Cardiac muscle cell (in vitro differentiated cells and primary cell): ENCODE results near the gene HECW1. TPM values are rescaled to one million over a fixed set of nuclear protein-coding genes. Genes with fewer than 3 reads are reported as not detected.

Experiments used
- DNase-seq, 2 donors: peaks; one replicate each; pipeline versions ENCODE4 v3.0.0 to v3.0.0-alpha.2; 2010 to 2017; ENCODE audit warnings: low read depth in 1 of 2, low spot score in 1 of 2
- H3K27ac ChIP-seq: fragments of 200-600 bp; sonication (generic); 2 replicates; pipeline ENCODE4 v1.5.1; 2016
- H3K27me3 ChIP-seq: fragments of 200-600 bp; sonication (generic); 2 replicates; pipeline ENCODE4 v1.6.0; 2016; ENCODE audit warnings: control low read depth
- H3K36me3 ChIP-seq: fragments of 200-600 bp; sonication (generic); 2 replicates; pipeline ENCODE4 v1.5.1; 2016; ENCODE audit warnings: control low read depth
- H3K4me1 ChIP-seq: fragments of 200-600 bp; sonication (generic); 2 replicates; pipeline ENCODE4 v1.8.1; 2017; ENCODE audit warnings: low read depth, mild to moderate bottlenecking, mixed run types
- H3K4me3 ChIP-seq: fragments of 200-600 bp; sonication (generic); 2 replicates; pipeline ENCODE4 v1.5.1; 2016; ENCODE audit warnings: mild to moderate bottlenecking
- H3K9me3 ChIP-seq: fragments of 200-600 bp; sonication (generic); 2 replicates; pipeline ENCODE4 v1.5.1; 2017; ENCODE audit warnings: low read depth, mild to moderate bottlenecking, control low read depth
- polyA plus RNA-seq: library from polyadenylated mRNA; unstranded; fragments of >200 nt; fragmentation: Nextera tagmentation; extraction: Ambion mirVana; gene quantifications from 2 replicates; pipeline ENCODE4 v1.2.1, GENCODE V29; 2016
- total RNA-seq: library from RNA; depleted of rRNA; stranded (reverse); fragments of >200 nt; gene quantifications from 2 replicates; pipeline ENCODE4 v1.2.3, GENCODE V29; 2016
- TF ChIP-seq, protein P1 (sequence below): IDR thresholded peaks from 2 replicates; pipeline ENCODE4 v1.5.1; 2012; ENCODE audit warnings: low read depth, mild to moderate bottlenecking, low read length

Gene HECW1
- total and polyA plus RNA-seq, 2 experiments from 2014 or later, result 0.06 to 0.13 TPM

DNA sequence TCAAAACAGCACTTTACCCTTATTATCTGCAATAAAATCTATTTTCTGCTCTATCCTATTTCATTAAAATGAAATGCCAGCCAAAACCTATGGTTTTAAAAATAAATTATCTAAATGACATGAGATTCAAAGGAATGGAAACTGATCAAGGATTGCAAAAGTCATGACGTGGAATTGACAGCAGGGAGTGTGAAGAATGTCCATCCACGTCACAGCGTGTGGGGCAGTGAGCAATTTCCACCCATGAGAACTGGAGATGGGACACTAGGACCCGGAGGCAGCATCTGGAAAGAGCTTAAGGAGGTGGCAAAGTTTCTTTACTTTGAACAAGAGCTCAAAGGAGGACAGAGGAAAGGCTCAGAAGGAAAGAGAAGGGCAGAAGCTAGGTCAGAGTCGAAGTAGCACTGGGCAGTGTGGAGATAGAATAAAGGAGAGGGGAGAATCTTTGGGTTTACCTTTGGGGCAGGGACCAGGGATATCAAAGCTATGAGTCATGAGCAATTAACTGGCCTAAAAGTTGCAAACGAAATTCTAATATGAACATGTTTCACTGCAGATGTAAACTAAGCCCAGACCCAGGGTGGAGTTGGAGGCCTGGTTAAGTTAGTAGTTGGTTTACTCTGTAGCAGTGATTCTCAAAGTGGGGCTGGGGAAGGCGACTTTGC, 445.5 kb downstream of the HECW1 start:
- no peaks in the 10 kb centered on the region for H3K4me1 ChIP-seq
- DNase-seq, result no peak
- no peak overlapping the region for H3K4me3 ChIP-seq
- no peaks in the 10 kb centered on the region for H3K36me3 ChIP-seq
- H3K9me3 ChIP-seq, result no peaks in the 10 kb centered on the region
- no peaks in the 10 kb centered on the region for H3K27me3 ChIP-seq
- TF ChIP-seq, protein P1, sequence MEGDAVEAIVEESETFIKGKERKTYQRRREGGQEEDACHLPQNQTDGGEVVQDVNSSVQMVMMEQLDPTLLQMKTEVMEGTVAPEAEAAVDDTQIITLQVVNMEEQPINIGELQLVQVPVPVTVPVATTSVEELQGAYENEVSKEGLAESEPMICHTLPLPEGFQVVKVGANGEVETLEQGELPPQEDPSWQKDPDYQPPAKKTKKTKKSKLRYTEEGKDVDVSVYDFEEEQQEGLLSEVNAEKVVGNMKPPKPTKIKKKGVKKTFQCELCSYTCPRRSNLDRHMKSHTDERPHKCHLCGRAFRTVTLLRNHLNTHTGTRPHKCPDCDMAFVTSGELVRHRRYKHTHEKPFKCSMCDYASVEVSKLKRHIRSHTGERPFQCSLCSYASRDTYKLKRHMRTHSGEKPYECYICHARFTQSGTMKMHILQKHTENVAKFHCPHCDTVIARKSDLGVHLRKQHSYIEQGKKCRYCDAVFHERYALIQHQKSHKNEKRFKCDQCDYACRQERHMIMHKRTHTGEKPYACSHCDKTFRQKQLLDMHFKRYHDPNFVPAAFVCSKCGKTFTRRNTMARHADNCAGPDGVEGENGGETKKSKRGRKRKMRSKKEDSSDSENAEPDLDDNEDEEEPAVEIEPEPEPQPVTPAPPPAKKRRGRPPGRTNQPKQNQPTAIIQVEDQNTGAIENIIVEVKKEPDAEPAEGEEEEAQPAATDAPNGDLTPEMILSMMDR, result no peak
- no peak overlapping the region for H3K27ac ChIP-seq

DNA sequence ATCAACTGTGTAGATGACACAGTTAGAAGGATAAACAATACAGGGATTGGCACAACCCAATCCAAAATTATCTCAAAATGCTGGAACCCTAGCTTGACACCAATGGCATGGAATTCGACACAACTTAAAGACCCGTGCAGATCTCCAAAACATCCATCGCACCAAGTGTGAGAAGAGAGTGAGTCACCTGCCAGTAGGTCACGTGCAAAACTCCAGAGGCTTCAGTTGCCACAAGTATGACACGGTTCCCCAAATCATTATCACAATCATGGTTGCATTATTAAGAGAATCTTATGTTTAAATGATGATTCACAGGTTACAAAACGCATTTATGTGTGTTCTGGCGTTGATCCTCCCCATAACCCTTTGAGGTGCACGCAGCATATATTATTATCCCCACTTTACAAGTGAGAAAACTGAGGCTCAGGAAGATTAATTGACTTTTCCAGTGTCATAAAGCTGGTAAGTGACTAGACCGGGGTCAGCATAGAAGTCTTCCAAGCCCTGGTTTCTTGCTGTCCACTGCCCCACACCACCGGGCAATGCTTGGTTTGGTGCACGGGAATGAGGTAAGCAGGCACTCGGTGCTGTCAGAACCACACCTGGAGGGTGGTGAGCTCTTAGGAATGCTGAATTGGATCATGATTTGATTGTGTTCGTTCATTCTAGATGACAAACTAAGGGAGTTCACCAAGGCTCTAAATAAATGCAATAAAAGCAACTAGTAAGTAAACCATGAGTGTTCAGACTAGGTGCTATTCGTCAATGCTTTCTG, 446.9 kb downstream of the HECW1 start:
- Histone ChIP-seq H3K27ac (no peak overlapping the region), H3K4me3 (no peak overlapping the region), H3K36me3 (no peaks in the 10 kb centered on the region), H3K9me3 (no peaks in the 10 kb centered on the region), H3K27me3 (no peaks in the 10 kb centered on the region), H3K4me1 (no peaks in the 10 kb centered on the region)
- TF ChIP-seq, protein P1, result no peak
- DNase-seq, result no peak

DNA sequence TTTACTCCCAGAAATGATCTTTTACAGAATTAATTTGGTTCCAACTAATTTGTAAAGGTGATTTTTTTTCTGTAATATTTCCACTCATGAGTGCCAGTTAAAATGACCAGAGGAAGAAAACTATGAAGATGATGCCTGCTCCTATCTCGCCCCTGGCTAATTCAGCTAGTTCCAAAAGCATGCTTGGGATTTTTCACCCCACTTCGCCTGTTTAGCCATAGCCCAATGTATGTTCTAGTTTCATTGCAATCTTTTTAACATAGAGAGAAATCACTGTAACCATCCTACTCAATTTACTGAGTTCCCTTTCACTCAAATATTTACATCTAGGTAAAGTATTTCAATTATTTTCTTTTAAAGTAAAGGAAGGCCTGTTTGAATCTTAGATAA, 447.5 kb downstream of the HECW1 start:
- Histone ChIP-seq H3K27me3 (no peaks in the 10 kb centered on the region), H3K9me3 (no peaks in the 10 kb centered on the region), H3K36me3 (no peaks in the 10 kb centered on the region), H3K4me3 (no peak overlapping the region), H3K4me1 (no peaks in the 10 kb centered on the region), H3K27ac (no peak overlapping the region)
- no peak for DNase-seq
- TF ChIP-seq, protein P1, result no peak

DNA sequence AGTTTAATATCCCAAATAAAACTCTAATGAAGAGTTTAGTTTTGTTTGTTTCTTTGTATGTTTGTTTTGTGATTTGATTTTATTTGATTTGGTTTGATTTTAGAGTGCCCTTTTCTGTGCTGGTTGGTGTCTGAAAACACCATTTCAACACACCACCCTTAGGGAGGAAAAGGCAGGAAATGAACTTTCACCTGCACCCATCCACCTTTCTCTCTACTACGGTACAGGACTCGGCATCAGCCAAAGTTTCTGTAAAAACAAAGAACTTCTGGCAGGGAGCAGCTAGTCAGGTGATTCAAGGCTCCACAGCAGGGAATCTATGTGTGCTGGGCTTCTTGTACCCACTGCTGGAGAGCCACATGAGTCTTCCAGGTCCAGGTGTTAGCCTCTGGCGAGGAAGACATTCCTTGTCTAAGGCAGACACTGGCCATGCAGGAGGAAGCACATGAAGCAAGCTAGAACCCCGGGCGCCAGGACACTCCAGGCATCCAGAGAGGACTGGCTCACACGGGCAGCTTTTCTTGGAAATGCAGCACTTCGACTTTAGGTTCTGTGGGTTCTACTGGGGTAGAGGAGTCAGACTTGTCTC, 448.4 kb downstream of the HECW1 start:
- DNase-seq, result no peak
- Histone ChIP-seq H3K27ac (no peak overlapping the region), H3K4me1 (no peaks in the 10 kb centered on the region), H3K36me3 (no peaks in the 10 kb centered on the region), H3K27me3 (no peaks in the 10 kb centered on the region), H3K4me3 (no peak overlapping the region), H3K9me3 (no peaks in the 10 kb centered on the region)
- TF ChIP-seq, protein P1, result no peak

DNA sequence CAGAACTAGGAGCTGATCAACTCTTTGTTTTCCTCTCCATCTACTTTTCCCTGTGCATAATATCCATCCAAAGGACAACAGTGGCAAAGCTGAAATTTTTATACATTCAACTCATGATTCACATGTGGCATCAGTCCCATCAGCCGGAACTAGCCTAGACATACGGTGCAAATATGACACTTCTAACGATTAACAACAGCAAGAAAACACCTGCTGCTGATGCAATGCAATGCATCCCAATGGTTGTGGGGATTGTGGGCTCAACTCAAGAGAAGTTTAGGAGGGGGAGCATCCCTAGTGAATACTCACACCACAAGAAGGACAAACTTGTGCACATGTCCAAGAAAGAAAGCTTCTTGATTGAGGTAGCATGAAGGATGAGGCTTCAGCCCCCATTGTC, 449.9 kb downstream of the HECW1 start:
- H3K9me3 ChIP-seq, result no peaks in the 10 kb centered on the region
- TF ChIP-seq, protein P1, result no peak
- DNase-seq, result no peak
- no peaks in the 10 kb centered on the region for H3K4me1 ChIP-seq
- H3K27ac ChIP-seq, result no peak overlapping the region
- H3K36me3 ChIP-seq, result no peaks in the 10 kb centered on the region
- no peak overlapping the region for H3K4me3 ChIP-seq
- no peaks in the 10 kb centered on the region for H3K27me3 ChIP-seq
